HG02852 (cell line): ENCODE results near the gene MYO5C.

ENCODE experiments used
- ATAC-seq: cut with Tn5 transposase; IDR thresholded peaks from one replicate; pipeline ENCODE4 v1.9.1; 2021; ENCODE audit warnings: mild to moderate bottlenecking, moderate library complexity; ENCODE audit not compliant: unreplicated experiment

Gene MYO5C

GRCh38 chr15:52278636-52279367 lies 16.8 kb downstream of the MYO5C start:
- ATAC-seq = no peak

GRCh38 chr15:52278135-52278534 lies 17.5 kb downstream of the MYO5C start:
- ATAC-seq = no peak

GRCh38 chr15:52277575-52277974 lies 18.0 kb downstream of the MYO5C start:
- no peak for ATAC-seq

- ATAC-seq = no peak
These were observed 19.3 kb downstream of the MYO5C start for GRCh38 chr15:52276256-52276770.

- no peak for ATAC-seq
These were observed 31.9 kb downstream of the MYO5C start for GRCh38 chr15:52263563-52264282.

GRCh38 chr15:52262364-52262763 lies 33.2 kb downstream of the MYO5C start:
- no peak for ATAC-seq

GRCh38 chr15:52261498-52262242 lies 33.9 kb downstream of the MYO5C start:
- ATAC-seq = peak; percentile 98

GRCh38 chr15:52261026-52261425 lies 34.6 kb downstream of the MYO5C start:
- ATAC-seq = no peak

- ATAC-seq = no peak
These were observed 36.1 kb downstream of the MYO5C start for GRCh38 chr15:52259503-52259902.

- ATAC-seq = no peak
These were observed 37.1 kb downstream of the MYO5C start for GRCh38 chr15:52258461-52258860.

- ATAC-seq = no peak
These were observed 37.9 kb downstream of the MYO5C start for GRCh38 chr15:52257734-52258062.

- no peak for ATAC-seq
These were observed 38.5 kb downstream of the MYO5C start for GRCh38 chr15:52256930-52257733.

- no peak for ATAC-seq
These were observed 39.2 kb downstream of the MYO5C start for GRCh38 chr15:52256366-52256765.

- no peak for ATAC-seq
These were observed 39.7 kb downstream of the MYO5C start for GRCh38 chr15:52255935-52256334.

- no peak for ATAC-seq
These were observed 40.6 kb downstream of the MYO5C start for GRCh38 chr15:52255008-52255407.

GRCh38 chr15:52254391-52254790 lies 41.2 kb downstream of the MYO5C start:
- ATAC-seq = no peak

- no peak for ATAC-seq
These were observed 42.8 kb downstream of the MYO5C start for GRCh38 chr15:52252781-52253180.

GRCh38 chr15:52251144-52251860 lies 44.3 kb downstream of the MYO5C start:
- ATAC-seq = no peak

GRCh38 chr15:52247461-52247860 lies 48.1 kb downstream of the MYO5C start:
- ATAC-seq = no peak
